Testis (tissue), 2 donors: ENCODE data around the gene RSPO4.

ENCODE experiments used
- POLR2A ChIP-seq: fragments of 450-650 bp; IDR thresholded peaks from one replicate; pipeline ENCODE4 v1.6.1; 2017; ENCODE audit warnings: antibody characterized with exemption, mild to moderate bottlenecking, moderate library complexity
- TF ChIP-seq, protein P1 (sequence below), 3 experiments: fragments of 450-650 bp in 2 of 3; fragments of 200-600 bp in 1 of 3; sonication (generic) in 1 of 3; IDR thresholded peaks; one replicate each; pipeline ENCODE4 v1.5.1; 2016 to 2019; ENCODE audit warnings: antibody characterized with exemption in 3 of 3, mild to moderate bottlenecking in 2 of 3, moderate library complexity in 1 of 3

DNA sequence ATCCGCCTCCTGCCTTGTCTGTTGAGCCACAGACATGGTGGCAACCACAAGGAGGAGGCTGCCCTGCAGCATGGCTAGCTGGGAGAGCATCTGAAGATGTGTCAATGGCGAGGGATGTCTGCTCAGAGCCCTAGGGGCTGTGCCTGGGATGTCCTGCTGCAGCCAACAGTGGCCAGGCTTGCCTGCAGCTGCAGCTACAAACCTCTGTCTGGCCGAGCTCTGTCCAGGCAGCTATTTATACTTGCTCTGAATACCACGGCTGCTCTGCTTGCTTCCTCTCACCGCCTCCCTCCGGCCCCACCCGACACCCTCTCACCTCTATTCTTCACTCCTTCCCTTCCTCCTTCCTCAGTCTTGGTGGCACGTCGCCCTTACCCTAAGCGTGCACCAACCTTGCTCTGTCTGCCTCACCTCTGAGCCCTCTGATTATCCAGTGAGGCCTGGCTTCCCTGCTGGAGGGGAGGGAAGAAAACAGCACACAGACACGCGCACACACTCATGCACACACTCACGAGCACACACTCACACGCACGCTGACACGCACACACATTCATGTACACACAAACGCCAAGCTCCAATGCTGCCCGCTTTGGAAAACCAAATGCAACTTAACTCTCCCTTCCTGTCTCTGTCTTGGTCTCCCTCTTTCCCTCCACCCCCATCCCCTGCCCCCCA lies 85.8 kb downstream of the RSPO4 start, which contains the start of gene ANGPT4:
- no peak for TF ChIP-seq POLR2A
- TF ChIP-seq, protein P1, sequence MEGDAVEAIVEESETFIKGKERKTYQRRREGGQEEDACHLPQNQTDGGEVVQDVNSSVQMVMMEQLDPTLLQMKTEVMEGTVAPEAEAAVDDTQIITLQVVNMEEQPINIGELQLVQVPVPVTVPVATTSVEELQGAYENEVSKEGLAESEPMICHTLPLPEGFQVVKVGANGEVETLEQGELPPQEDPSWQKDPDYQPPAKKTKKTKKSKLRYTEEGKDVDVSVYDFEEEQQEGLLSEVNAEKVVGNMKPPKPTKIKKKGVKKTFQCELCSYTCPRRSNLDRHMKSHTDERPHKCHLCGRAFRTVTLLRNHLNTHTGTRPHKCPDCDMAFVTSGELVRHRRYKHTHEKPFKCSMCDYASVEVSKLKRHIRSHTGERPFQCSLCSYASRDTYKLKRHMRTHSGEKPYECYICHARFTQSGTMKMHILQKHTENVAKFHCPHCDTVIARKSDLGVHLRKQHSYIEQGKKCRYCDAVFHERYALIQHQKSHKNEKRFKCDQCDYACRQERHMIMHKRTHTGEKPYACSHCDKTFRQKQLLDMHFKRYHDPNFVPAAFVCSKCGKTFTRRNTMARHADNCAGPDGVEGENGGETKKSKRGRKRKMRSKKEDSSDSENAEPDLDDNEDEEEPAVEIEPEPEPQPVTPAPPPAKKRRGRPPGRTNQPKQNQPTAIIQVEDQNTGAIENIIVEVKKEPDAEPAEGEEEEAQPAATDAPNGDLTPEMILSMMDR (IDR thresholded peaks at IDR 0.05): no peak
